GM18909 (cell line): Measurements from ENCODE around the gene MPPED1.

Source experiments
- ATAC-seq: cut with Tn5 transposase; IDR thresholded peaks from one replicate; pipeline ENCODE4 v1.9.1; 2021; ENCODE audit warnings: mild to moderate bottlenecking; ENCODE audit not compliant: unreplicated experiment, poor library complexity

MPPED1 gene

GRCh38 chr22:43554259-43554636, 142.4 kb downstream of the MPPED1 start:
- ATAC-seq: no peak

DNA sequence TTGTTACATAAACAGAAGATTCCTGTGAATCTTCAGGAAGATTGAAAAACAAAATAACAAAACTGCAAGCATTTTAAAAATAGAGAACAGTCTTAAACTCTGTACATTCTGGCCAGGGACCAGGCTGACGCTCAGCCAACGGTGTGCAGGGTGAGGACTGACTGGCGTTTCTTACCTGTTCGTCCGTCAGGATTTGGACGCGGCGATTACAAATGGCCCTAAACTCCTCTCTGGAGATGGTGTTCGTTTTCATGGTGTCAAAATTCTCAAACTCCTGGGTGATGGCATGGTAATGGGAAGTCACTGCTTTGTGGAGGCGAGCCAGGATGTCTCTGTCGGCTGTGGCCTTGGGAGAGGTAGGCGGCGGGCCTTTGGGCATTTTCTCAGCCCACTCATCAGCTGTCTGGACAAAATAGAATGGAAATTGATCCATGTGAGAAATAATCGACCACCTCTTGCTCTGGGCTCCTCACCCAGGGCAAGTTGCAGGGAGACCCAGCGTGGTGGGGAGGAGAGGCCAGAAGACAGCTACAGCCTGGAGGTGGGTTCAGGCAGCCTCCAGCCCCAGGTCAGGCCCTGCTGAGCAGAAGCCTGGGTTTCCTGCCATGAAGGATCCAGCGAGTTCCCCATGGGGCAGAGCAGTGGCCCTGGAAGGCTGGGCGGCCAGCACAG, 143.0 kb downstream of the MPPED1 start:
- no peak for ATAC-seq

DNA sequence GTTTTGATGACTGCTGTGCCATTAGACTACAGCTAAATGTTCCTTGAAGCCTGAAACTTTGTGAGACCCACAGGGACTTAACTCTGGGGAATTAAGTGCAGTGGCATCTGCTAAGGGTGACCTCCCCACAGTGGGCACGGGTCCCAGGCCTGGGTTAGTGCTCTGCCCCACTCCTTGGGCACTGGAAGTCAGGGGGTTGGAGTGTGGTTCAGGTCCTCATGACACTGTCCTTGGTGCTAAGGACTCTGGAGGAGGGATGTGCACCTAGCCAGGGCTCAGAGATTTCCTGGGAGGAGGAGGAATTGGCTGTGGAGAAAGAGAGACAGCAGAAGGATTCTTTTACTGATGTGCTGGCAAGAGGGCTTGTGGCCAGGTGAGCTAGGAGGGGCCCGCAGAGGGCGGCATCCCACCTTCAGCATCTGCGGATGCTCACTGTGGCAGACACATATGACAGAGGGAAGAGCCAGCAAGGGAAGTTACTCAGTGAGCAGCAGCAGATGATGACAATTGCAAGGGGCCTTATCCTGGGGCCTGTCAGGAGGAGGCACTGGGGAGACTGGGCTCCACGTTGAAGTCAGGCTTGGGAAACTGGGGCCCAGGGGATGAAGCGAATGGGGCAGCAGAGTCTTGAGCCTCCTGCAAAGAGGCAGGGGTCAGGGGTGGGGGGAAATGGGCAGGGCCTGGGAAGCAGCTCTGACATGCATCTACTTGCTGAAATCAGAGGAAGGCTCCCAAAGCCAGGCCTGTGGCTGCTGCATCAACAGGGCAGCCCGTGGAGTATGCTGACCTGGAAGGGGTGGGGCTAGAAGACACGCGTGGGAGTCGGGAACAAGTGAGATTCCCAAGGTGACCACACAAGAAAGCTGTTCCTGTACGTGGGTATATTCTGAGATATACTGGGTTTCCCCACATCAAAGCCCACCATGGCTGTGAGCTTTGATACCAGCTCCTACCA, 144.0 kb downstream of the MPPED1 start:
- no peak for ATAC-seq
